GM21619 (cell line): ENCODE measurements around the gene RNF175.

ENCODE experiments used
- ATAC-seq: cut with Tn5 transposase; IDR thresholded peaks from one replicate; pipeline ENCODE4 v1.9.1; 2021; ENCODE audit not compliant: unreplicated experiment

The RNF175 gene

GRCh38 chr4:153750197-153750817 lies 9.5 kb downstream of the RNF175 start:
- ATAC-seq = peak; percentile 91

- ATAC-seq = no peak
Measured at GRCh38 chr4:153748378-153748777, 11.4 kb downstream of the RNF175 start.

GRCh38 chr4:153747406-153747955 lies 12.3 kb downstream of the RNF175 start:
- no peak for ATAC-seq

- no peak for ATAC-seq
Measured at GRCh38 chr4:153745651-153746050, 14.2 kb downstream of the RNF175 start.

GRCh38 chr4:153741541-153741940 lies 18.3 kb downstream of the RNF175 start:
- no peak for ATAC-seq

- ATAC-seq = no peak
Measured at GRCh38 chr4:153735906-153736461, 23.8 kb downstream of the RNF175 start.

- no peak for ATAC-seq
Measured at GRCh38 chr4:153733751-153734448, 25.9 kb downstream of the RNF175 start.

GRCh38 chr4:153731239-153731638 lies 28.6 kb downstream of the RNF175 start:
- ATAC-seq = no peak

- ATAC-seq = peak; percentile 41
Measured at GRCh38 chr4:153729895-153730294, 29.9 kb downstream of the RNF175 start.

- peak; percentile 52 for ATAC-seq
Measured at GRCh38 chr4:153728660-153729059, 31.2 kb downstream of the RNF175 start.

GRCh38 chr4:153728151-153728550 lies 31.7 kb downstream of the RNF175 start:
- no peak for ATAC-seq

- no peak for ATAC-seq
Measured at GRCh38 chr4:153725831-153726154, 34.0 kb downstream of the RNF175 start.

GRCh38 chr4:153725136-153725830 lies 34.5 kb downstream of the RNF175 start:
- ATAC-seq = no peak

- no peak for ATAC-seq
Measured at GRCh38 chr4:153724606-153725005, 35.2 kb downstream of the RNF175 start.

GRCh38 chr4:153722036-153722435 lies 37.8 kb downstream of the RNF175 start:
- no peak for ATAC-seq

GRCh38 chr4:153713866-153714646 lies 45.8 kb downstream of the RNF175 start:
- ATAC-seq = no peak

- no peak for ATAC-seq
Measured at GRCh38 chr4:153710681-153711080, 49.1 kb downstream of the RNF175 start.

GRCh38 chr4:153706519-153706918 lies 53.3 kb downstream of the RNF175 start:
- peak; percentile 40 for ATAC-seq

GRCh38 chr4:153705743-153706468 lies 53.9 kb downstream of the RNF175 start:
- peak; percentile 89 for ATAC-seq

GRCh38 chr4:153704522-153704921 lies 55.3 kb downstream of the RNF175 start:
- no peak for ATAC-seq
